GM13976 (cell line): Measurements from ENCODE around the gene TMEM244.

Experiments used
- DNase-seq: peaks from one replicate; pipeline ENCODE4 v3.0.0; 2012; ENCODE audit warnings: low spot score
- CTCF ChIP-seq: IDR thresholded peaks from 2 replicates; pipeline ENCODE4 v1.5.1; 2012; ENCODE audit warnings: borderline replicate concordance, mild to moderate bottlenecking; ENCODE audit not compliant: insufficient read depth; ENCODE audit errors: extremely low read depth, missing control alignments, control extremely low read depth
- in situ Hi-C: fragments of 300-500 bp; cut with MboI; formaldehyde crosslinking; loops from one replicate; pipeline ENCODE4 v1.12.0; 2022; ENCODE audit warnings: low sequenced_read_pairs, mixed read lengths, inconsistent platforms; ENCODE audit not compliant: unreplicated experiment

The TMEM244 gene

GRCh38 chr6:129786548-129786947 lies 74.6 kb downstream of the TMEM244 start:
- in situ Hi-C loops, result no loop called here
- no peak for DNase-seq
- TF ChIP-seq CTCF, result no peak

GRCh38 chr6:129785756-129786135 lies 75.4 kb downstream of the TMEM244 start:
- TF ChIP-seq CTCF, result no peak
- DNase-seq, result no peak
- in situ Hi-C loops, result no loop called here

GRCh38 chr6:129785047-129785755 lies 75.9 kb downstream of the TMEM244 start:
- in situ Hi-C loops, result no loop called here
- no peak for TF ChIP-seq CTCF
- no peak for DNase-seq
